ENCODE results near the gene FBXO10. TPM values are rescaled to one million over a fixed set of nuclear protein-coding genes. Genes with fewer than 3 reads are reported as not detected.

Gene FBXO10
- total RNA-seq, 2 experiments from 2014 or later: 0.81 to 2.3 TPM

DNA sequence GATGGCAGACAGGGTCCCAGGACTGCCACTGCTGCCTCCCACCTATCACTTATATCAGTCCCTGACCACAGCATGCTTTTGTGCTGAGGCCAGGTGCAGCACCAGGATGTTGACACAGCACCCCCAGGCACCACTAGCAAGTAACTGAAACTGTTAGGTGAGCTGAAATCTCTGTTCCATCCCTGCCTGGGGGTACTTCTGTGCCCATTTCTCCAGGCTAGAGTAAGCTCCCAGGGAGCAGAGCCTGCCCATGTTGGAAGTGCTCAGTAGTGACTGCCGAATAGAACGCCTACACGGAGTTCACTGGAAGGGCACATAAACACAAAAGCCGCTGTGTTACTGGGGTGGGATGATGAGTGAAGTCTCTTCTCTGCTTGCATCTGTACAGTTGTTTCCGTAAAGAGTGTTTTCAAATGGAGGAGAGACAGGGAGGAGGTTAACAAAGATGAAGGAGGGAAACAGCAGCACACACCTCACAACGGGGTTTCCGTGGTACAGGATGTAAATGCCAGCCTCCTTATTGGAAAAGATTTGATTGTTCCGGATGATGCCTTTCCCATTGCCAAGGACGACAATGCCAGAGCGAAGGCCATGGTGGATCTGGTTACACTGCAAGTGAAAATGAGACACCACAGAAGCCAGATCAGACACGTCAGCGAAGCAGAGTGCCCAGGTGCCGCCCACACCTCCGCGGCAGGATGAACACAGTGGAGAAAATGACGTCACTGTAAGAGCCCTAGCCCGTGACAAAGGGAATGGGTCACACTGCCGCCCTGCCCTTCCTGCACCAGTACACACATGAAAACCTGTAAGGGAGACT, 47.3 kb downstream of the FBXO10 start:
- Histone ChIP-seq H3K36me3 (ENCODE audit: insufficient read depth, low read length) (no peaks in the 10 kb centered on the region), H3K4me3 (ENCODE audit: low read length) (peak overlapping the region; percentile 49), H3K4me1 (ENCODE audit: insufficient read depth, low read length) (peaks cover 47% of the 10 kb centered on the region), H3K27me3 (ENCODE audit: control insufficient read depth in 1 of 2, insufficient read depth in 2 of 2, low read length in 2 of 2) (no peaks in the 10 kb centered on the region), H3K9me3 (ENCODE audit: control insufficient read depth in 1 of 2, insufficient read depth in 1 of 2, low read length in 2 of 2) (no peaks in the 10 kb centered on the region), H3K27ac (ENCODE audit: low read depth in 1 of 2, low read length in 2 of 2) (peak overlapping the region; percentile 1 to 77)
- H3K4me3 Mint-ChIP-seq: peak overlapping the region; percentile 14
- TF ChIP-seq, protein P1, sequence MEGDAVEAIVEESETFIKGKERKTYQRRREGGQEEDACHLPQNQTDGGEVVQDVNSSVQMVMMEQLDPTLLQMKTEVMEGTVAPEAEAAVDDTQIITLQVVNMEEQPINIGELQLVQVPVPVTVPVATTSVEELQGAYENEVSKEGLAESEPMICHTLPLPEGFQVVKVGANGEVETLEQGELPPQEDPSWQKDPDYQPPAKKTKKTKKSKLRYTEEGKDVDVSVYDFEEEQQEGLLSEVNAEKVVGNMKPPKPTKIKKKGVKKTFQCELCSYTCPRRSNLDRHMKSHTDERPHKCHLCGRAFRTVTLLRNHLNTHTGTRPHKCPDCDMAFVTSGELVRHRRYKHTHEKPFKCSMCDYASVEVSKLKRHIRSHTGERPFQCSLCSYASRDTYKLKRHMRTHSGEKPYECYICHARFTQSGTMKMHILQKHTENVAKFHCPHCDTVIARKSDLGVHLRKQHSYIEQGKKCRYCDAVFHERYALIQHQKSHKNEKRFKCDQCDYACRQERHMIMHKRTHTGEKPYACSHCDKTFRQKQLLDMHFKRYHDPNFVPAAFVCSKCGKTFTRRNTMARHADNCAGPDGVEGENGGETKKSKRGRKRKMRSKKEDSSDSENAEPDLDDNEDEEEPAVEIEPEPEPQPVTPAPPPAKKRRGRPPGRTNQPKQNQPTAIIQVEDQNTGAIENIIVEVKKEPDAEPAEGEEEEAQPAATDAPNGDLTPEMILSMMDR (IDR thresholded peaks at IDR 0.05): no peak
- H3K27me3 Mint-ChIP-seq: no peaks in the 10 kb centered on the region
- ChIA-PET POLR2A (no interaction called here), CTCF (no interaction called here)
- intact Hi-C loops (cut with DNase I, micrococcal nuclease): no loop called here
- DNase-seq (peak; percentile 49 to 91 (median 60)), ATAC-seq (ENCODE audit: poor library complexity) (peak; percentile 66)
- peak overlapping the region; percentile 84 for H3K27ac Mint-ChIP-seq
- peaks cover 18% of the 10 kb centered on the region for H3K4me1 Mint-ChIP-seq (ENCODE audit: low read depth)
- no peaks in the 10 kb centered on the region for H3K9me3 Mint-ChIP-seq
- H3K36me3 Mint-ChIP-seq (ENCODE audit: low read depth): no peaks in the 10 kb centered on the region

DNA sequence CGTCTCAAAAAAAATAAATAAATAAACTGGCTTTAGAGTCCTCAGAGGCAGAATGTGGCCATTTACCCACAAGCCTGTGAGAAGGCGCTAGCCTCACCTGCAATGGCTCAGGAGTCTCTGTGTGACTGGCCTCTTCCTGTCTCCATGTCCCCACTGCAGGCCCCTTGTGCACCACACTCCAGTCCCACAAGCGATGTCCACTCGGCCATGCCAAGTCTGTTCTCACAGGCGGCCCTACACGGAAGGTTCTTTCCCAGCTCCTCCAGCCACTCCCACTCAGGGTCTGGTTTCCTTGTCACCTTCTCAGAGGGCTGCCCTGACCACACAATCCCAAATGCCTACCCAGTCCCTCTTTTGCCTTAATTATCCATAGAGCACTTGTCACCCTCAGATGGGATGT, 52.3 kb downstream of the FBXO10 start:
- Mint-ChIP-seq H3K27ac (no peak overlapping the region), H3K36me3 (ENCODE audit: low read depth) (no peaks in the 10 kb centered on the region), H3K4me1 (ENCODE audit: low read depth) (peaks cover under 1% of the 10 kb centered on the region), H3K4me3 (no peak overlapping the region), H3K9me3 (no peaks in the 10 kb centered on the region), H3K27me3 (no peaks in the 10 kb centered on the region)
- Histone ChIP-seq H3K27ac (ENCODE audit: low read depth in 1 of 2, low read length in 2 of 2) (no peak overlapping the region), H3K9me3 (ENCODE audit: control insufficient read depth in 1 of 2, insufficient read depth in 1 of 2, low read length in 2 of 2) (no peaks in the 10 kb centered on the region), H3K4me3 (ENCODE audit: low read length) (no peak overlapping the region), H3K36me3 (ENCODE audit: insufficient read depth, low read length) (peaks cover 16% of the 10 kb centered on the region), H3K4me1 (ENCODE audit: insufficient read depth, low read length) (peaks cover 10% of the 10 kb centered on the region), H3K27me3 (ENCODE audit: control insufficient read depth in 1 of 2, insufficient read depth in 2 of 2, low read length in 2 of 2) (no peaks in the 10 kb centered on the region)
- ChIA-PET POLR2A (no interaction called here), CTCF (no interaction called here)
- no peak for ATAC-seq (ENCODE audit: poor library complexity)
- DNase-seq: no peak
- intact Hi-C loops (cut with DNase I, micrococcal nuclease): no loop called here
- TF ChIP-seq, protein P1 (IDR thresholded peaks at IDR 0.05): no peak

DNA sequence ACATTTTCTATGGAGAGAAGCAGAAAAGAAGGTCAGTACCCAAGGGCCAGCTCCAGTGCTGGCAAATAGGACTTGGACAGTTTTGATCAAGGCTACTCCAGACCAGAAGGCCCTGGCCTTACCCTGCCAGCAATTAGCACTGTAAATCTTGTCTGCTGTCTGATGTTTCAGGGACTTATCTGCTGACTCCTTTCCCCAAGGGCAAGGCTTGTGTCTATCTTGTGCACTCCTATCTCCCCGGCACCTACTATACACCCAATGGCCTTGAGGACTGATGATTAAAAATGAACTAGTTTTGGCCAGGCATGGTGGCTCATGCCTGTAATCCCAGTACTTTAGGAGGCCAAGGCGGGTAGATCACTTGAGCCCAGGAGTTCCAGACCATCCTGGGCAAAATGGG, 53.2 kb downstream of the FBXO10 start:
- TF ChIP-seq, protein P1 (IDR thresholded peaks at IDR 0.05): no peak
- Histone ChIP-seq H3K4me3 (ENCODE audit: low read length) (no peak overlapping the region), H3K4me1 (ENCODE audit: insufficient read depth, low read length) (peaks cover under 1% of the 10 kb centered on the region), H3K27ac (ENCODE audit: low read depth in 1 of 2, low read length in 2 of 2) (no peak overlapping the region), H3K27me3 (ENCODE audit: control insufficient read depth in 1 of 2, insufficient read depth in 2 of 2, low read length in 2 of 2) (no peaks in the 10 kb centered on the region), H3K9me3 (ENCODE audit: control insufficient read depth in 1 of 2, insufficient read depth in 1 of 2, low read length in 2 of 2) (no peaks in the 10 kb centered on the region), H3K36me3 (ENCODE audit: insufficient read depth, low read length) (peaks cover 16% of the 10 kb centered on the region)
- H3K4me1 Mint-ChIP-seq (ENCODE audit: low read depth): no peaks in the 10 kb centered on the region
- ChIA-PET POLR2A (no interaction called here), CTCF (no interaction called here)
- intact Hi-C loops (cut with DNase I, micrococcal nuclease): no loop called here
- H3K27ac Mint-ChIP-seq: no peak overlapping the region
- H3K27me3 Mint-ChIP-seq: no peaks in the 10 kb centered on the region
- H3K9me3 Mint-ChIP-seq: no peaks in the 10 kb centered on the region
- H3K4me3 Mint-ChIP-seq: no peak overlapping the region
- H3K36me3 Mint-ChIP-seq (ENCODE audit: low read depth): no peaks in the 10 kb centered on the region
- DNase-seq (no peak), ATAC-seq (ENCODE audit: poor library complexity) (no peak)
